Measurements from ENCODE around the gene COG5.

COG5 gene

GRCh38 chr7:107579554-107579884 is 15.8 kb upstream of the COG5 start:
- Histone ChIP-seq H3K4ac (ENCODE audit: low read depth, low read length) (no peak overlapping the region), H3K4me2 (ENCODE audit: low read length) (peak overlapping the region; percentile 59), H3K23ac (ENCODE audit: low read length) (no peak overlapping the region), H4K5ac (ENCODE audit: low read length) (no peak overlapping the region), H3K9ac (ENCODE audit: low read length) (peak overlapping the region; percentile 71), H3K18ac (ENCODE audit: low read length) (peak overlapping the region; percentile 72), H2BK120ac (ENCODE audit: low read depth, low read length) (no peak overlapping the region), H2BK15ac (replicated peaks; ENCODE audit: low read depth) (no peak overlapping the region), H3K56ac (ENCODE audit: low read length) (peak overlapping the region; percentile 77), H3K27me3 (ENCODE audit: insufficient read depth, low read length, poor library complexity) (no peaks in the 10 kb centered on the region), H4K8ac (ENCODE audit: low read depth, low read length) (no peak overlapping the region), H3K79me2 (ENCODE audit: control insufficient read depth, insufficient read depth, low read length) (no peaks in the 10 kb centered on the region), H3K27ac (ENCODE audit: low read depth, low read length) (peak overlapping the region; percentile 96), H3K4me1 (ENCODE audit: control insufficient read depth, low read depth, low read length) (no peaks in the 10 kb centered on the region), H3K36me3 (ENCODE audit: control insufficient read depth, insufficient read depth, low read length) (no peaks in the 10 kb centered on the region), H3K79me1 (ENCODE audit: low read length) (no peaks in the 10 kb centered on the region), H2BK5ac (ENCODE audit: low read length) (peak overlapping the region; percentile 49), H3K4me3 (ENCODE audit: low read length) (peak overlapping the region; percentile 69), H2AK5ac (ENCODE audit: low read length) (no peak overlapping the region)
- no peak for DNase-seq
- WGBS (ENCODE audit: extremely low coverage, insufficient coverage, low lambda C conversion rate) = 100% methylated on average over 1 of the region's 9 CpGs

- no peaks in the 10 kb centered on the region for H3K27me3 ChIP-seq (ENCODE audit: insufficient read depth, low read length, poor library complexity)
- WGBS (ENCODE audit: extremely low coverage, insufficient coverage, low lambda C conversion rate) = 100% methylated on average over 1 of the region's 4 CpGs
- H3K79me2 ChIP-seq (ENCODE audit: control insufficient read depth, insufficient read depth, low read length) = no peaks in the 10 kb centered on the region
- no peak overlapping the region for H3K4ac ChIP-seq (ENCODE audit: low read depth, low read length)
- no peak for DNase-seq
- H3K4me2 ChIP-seq (ENCODE audit: low read length) = no peak overlapping the region
- no peak overlapping the region for H3K23ac ChIP-seq (ENCODE audit: low read length)
- H3K4me1 ChIP-seq (ENCODE audit: control insufficient read depth, low read depth, low read length) = no peaks in the 10 kb centered on the region
- H2BK5ac ChIP-seq (ENCODE audit: low read length) = no peak overlapping the region
- H3K36me3 ChIP-seq (ENCODE audit: control insufficient read depth, insufficient read depth, low read length) = no peaks in the 10 kb centered on the region
- H4K8ac ChIP-seq (ENCODE audit: low read depth, low read length) = no peak overlapping the region
- H2BK15ac ChIP-seq (replicated peaks; ENCODE audit: low read depth) = no peak overlapping the region
- H3K9ac ChIP-seq (ENCODE audit: low read length) = no peak overlapping the region
- no peak overlapping the region for H3K27ac ChIP-seq (ENCODE audit: low read depth, low read length)
- no peak overlapping the region for H3K18ac ChIP-seq (ENCODE audit: low read length)
- H3K79me1 ChIP-seq (ENCODE audit: low read length) = no peaks in the 10 kb centered on the region
- H2BK120ac ChIP-seq (ENCODE audit: low read depth, low read length) = no peak overlapping the region
- H4K5ac ChIP-seq (ENCODE audit: low read length) = no peak overlapping the region
- H3K56ac ChIP-seq (ENCODE audit: low read length) = no peak overlapping the region
- no peak overlapping the region for H2AK5ac ChIP-seq (ENCODE audit: low read length)
- no peak overlapping the region for H3K4me3 ChIP-seq (ENCODE audit: low read length)
Observed at GRCh38 chr7:107573537-107573936, 9.8 kb upstream of the COG5 start.

- Histone ChIP-seq H3K4me1 (ENCODE audit: control insufficient read depth, low read depth, low read length) (no peaks in the 10 kb centered on the region), H2BK15ac (replicated peaks; ENCODE audit: low read depth) (no peak overlapping the region), H2BK5ac (ENCODE audit: low read length) (no peak overlapping the region), H3K9ac (ENCODE audit: low read length) (no peak overlapping the region), H3K23ac (ENCODE audit: low read length) (no peak overlapping the region), H3K4ac (ENCODE audit: low read depth, low read length) (no peak overlapping the region), H3K27ac (ENCODE audit: low read depth, low read length) (no peak overlapping the region), H2AK5ac (ENCODE audit: low read length) (no peak overlapping the region), H2BK120ac (ENCODE audit: low read depth, low read length) (no peak overlapping the region), H4K8ac (ENCODE audit: low read depth, low read length) (no peak overlapping the region), H3K56ac (ENCODE audit: low read length) (no peak overlapping the region), H3K79me2 (ENCODE audit: control insufficient read depth, insufficient read depth, low read length) (no peaks in the 10 kb centered on the region), H3K27me3 (ENCODE audit: insufficient read depth, low read length, poor library complexity) (no peaks in the 10 kb centered on the region), H3K36me3 (ENCODE audit: control insufficient read depth, insufficient read depth, low read length) (no peaks in the 10 kb centered on the region), H3K4me2 (ENCODE audit: low read length) (no peak overlapping the region), H3K4me3 (ENCODE audit: low read length) (no peak overlapping the region), H3K18ac (ENCODE audit: low read length) (no peak overlapping the region), H4K5ac (ENCODE audit: low read length) (no peak overlapping the region), H3K79me1 (ENCODE audit: low read length) (no peaks in the 10 kb centered on the region)
- no peak for DNase-seq
- WGBS (ENCODE audit: extremely low coverage, insufficient coverage, low lambda C conversion rate) = no CpG with 5 or more reads among the region's 2 CpGs
Observed at GRCh38 chr7:107570298-107570697, 6.6 kb upstream of the COG5 start.

DNA sequence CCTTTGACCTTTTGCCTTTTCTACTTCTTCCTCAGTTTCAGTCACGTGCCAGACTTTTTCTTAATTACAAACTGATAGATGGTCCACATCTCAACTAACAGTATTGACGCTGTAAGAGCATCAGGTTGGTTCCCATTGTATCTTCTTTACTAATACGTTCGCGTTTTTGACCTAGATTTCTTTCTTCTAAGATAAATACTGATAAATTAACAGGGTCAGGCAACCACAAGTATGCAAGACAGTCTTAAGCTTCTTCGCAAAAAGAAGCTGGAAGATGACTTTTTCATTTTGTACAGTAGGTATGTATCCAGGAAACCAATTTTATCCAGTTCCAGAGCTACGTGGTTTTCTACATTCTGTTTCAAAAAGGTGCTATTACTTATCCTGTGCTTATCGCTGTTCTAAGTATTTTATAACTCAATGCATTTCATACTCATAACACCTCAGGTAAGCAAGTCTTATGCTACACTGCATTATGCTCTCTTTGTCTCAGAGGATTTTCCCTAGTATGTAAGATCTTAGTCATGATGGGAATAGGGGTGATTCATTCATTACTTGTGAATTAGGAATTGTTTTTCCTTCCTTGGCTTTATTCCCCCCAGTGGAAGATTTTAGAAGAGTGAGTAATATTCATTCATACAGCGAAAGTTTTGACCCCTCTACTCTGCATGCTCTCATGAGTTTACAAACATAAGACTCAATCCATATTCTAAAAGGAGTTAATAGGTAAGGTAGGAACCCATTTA is 1.0 kb upstream of the COG5 start:
- no peak overlapping the region for H2BK120ac ChIP-seq (ENCODE audit: low read depth, low read length)
- peak; percentile 3 for DNase-seq
- peaks cover 2% of the 10 kb centered on the region for H3K79me2 ChIP-seq (ENCODE audit: control insufficient read depth, insufficient read depth, low read length)
- H3K79me1 ChIP-seq (ENCODE audit: low read length) = peaks cover 7% of the 10 kb centered on the region
- H3K18ac ChIP-seq (ENCODE audit: low read length) = no peak overlapping the region
- H3K9ac ChIP-seq (ENCODE audit: low read length) = peak overlapping the region; percentile 81
- H3K36me3 ChIP-seq (ENCODE audit: control insufficient read depth, insufficient read depth, low read length) = no peaks in the 10 kb centered on the region
- H3K56ac ChIP-seq (ENCODE audit: low read length) = peak overlapping the region; percentile 95
- peaks cover 1% of the 10 kb centered on the region for H3K4me1 ChIP-seq (ENCODE audit: control insufficient read depth, low read depth, low read length)
- no peak overlapping the region for H3K27ac ChIP-seq (ENCODE audit: low read depth, low read length)
- no CpG with 5 or more reads among the region's 9 CpGs for WGBS (ENCODE audit: extremely low coverage, insufficient coverage, low lambda C conversion rate)
- peak overlapping the region; percentile 82 for H3K4me2 ChIP-seq (ENCODE audit: low read length)
- peak overlapping the region; percentile 69 for H3K4me3 ChIP-seq (ENCODE audit: low read length)
- H3K23ac ChIP-seq (ENCODE audit: low read length) = no peak overlapping the region
- H4K5ac ChIP-seq (ENCODE audit: low read length) = no peak overlapping the region
- H2AK5ac ChIP-seq (ENCODE audit: low read length) = no peak overlapping the region
- H4K8ac ChIP-seq (ENCODE audit: low read depth, low read length) = no peak overlapping the region
- H2BK15ac ChIP-seq (replicated peaks; ENCODE audit: low read depth) = no peak overlapping the region
- H3K27me3 ChIP-seq (ENCODE audit: insufficient read depth, low read length, poor library complexity) = no peaks in the 10 kb centered on the region
- no peak overlapping the region for H3K4ac ChIP-seq (ENCODE audit: low read depth, low read length)
- no peak overlapping the region for H2BK5ac ChIP-seq (ENCODE audit: low read length)

GRCh38 chr7:107563081-107563774 is 492 bp downstream of the COG5 start:
- Histone ChIP-seq H3K36me3 (ENCODE audit: control insufficient read depth, insufficient read depth, low read length) (no peaks in the 10 kb centered on the region), H2AK5ac (ENCODE audit: low read length) (no peak overlapping the region), H3K79me2 (ENCODE audit: control insufficient read depth, insufficient read depth, low read length) (peaks cover 4% of the 10 kb centered on the region), H2BK120ac (ENCODE audit: low read depth, low read length) (no peak overlapping the region), H2BK5ac (ENCODE audit: low read length) (no peak overlapping the region), H3K18ac (ENCODE audit: low read length) (peak overlapping the region; percentile 19), H3K27ac (ENCODE audit: low read depth, low read length) (no peak overlapping the region), H3K4me1 (ENCODE audit: control insufficient read depth, low read depth, low read length) (peaks cover 1% of the 10 kb centered on the region), H3K4me3 (ENCODE audit: low read length) (peak overlapping the region; percentile 92), H3K4ac (ENCODE audit: low read depth, low read length) (no peak overlapping the region), H3K4me2 (ENCODE audit: low read length) (peak overlapping the region; percentile 76), H3K9ac (ENCODE audit: low read length) (peak overlapping the region; percentile 86), H3K56ac (ENCODE audit: low read length) (peak overlapping the region; percentile 95), H2BK15ac (replicated peaks; ENCODE audit: low read depth) (no peak overlapping the region), H4K5ac (ENCODE audit: low read length) (no peak overlapping the region), H3K79me1 (ENCODE audit: low read length) (peaks cover 9% of the 10 kb centered on the region), H4K8ac (ENCODE audit: low read depth, low read length) (no peak overlapping the region), H3K27me3 (ENCODE audit: insufficient read depth, low read length, poor library complexity) (no peaks in the 10 kb centered on the region), H3K23ac (ENCODE audit: low read length) (peak overlapping the region; percentile 89)
- WGBS (ENCODE audit: extremely low coverage, insufficient coverage, low lambda C conversion rate) = no CpG with 5 or more reads among the region's 21 CpGs
- no peak for DNase-seq

All from mesendoderm (in vitro differentiated cells).